ENCODE results near the gene NCAPD3. TPM values are rescaled to one million over a fixed set of nuclear protein-coding genes. Genes with fewer than 3 reads are reported as not detected.

Gene NCAPD3
- total and polyA plus RNA-seq, 2 of the 13 experiments (the other 11 are each of a cell fraction or from before 2014, with no cell fraction given): 20.7 to 25.6 TPM

GRCh38 chr11:134253188-134253993 lies 29.6 kb upstream of the NCAPD3 start, which contains the start of the genes ACAD8 and THYN1 (continued):
- TF ChIP-seq ZNF576 (CRISPR knock-in tag; IDR thresholded peaks at IDR 0.05) (no peak), SP2 (CRISPR knock-in tag; IDR thresholded peaks at IDR 0.05) (peak; percentile 29; the same call in 1 of the 2 replicates), CCAR2 (optimal IDR thresholded peaks at IDR 0.05; ENCODE audit: low read depth, low read length) (no peak), RFX5 (IDR thresholded peaks at IDR 0.05; ENCODE audit: low read depth, low read length) (0 out of 2 replicates have a peak, but pooled peaks have one; percentile 23), NRL (CRISPR knock-in tag; IDR thresholded peaks at IDR 0.05; ENCODE audit: borderline replicate concordance) (peak; percentile 71; the same call in 1 of the 2 replicates), ZNF143 (CRISPR knock-in tag; IDR thresholded peaks at IDR 0.05) (peak; percentile 99), TOE1 (CRISPR knock-in tag; IDR thresholded peaks at IDR 0.05) (peak; percentile 47; the same call in 1 of the 2 replicates), ZXDC (CRISPR knock-in tag; IDR thresholded peaks at IDR 0.05) (no peak), ZNF770 (CRISPR knock-in tag; IDR thresholded peaks at IDR 0.05) (no peak; the same call in 1 of the 2 replicates), ZNF639 (CRISPR knock-in tag; conservative IDR thresholded peaks at IDR 0.05) (peak; percentile 71; the same call in 1 of the 2 replicates), ZNF841 (CRISPR knock-in tag; IDR thresholded peaks at IDR 0.05; ENCODE audit: borderline replicate concordance) (no peak), BCL3 (CRISPR knock-in tag; IDR thresholded peaks at IDR 0.05) (0 out of 2 replicates have a peak, but pooled peaks have one; percentile 49), ZNF616 (CRISPR knock-in tag; IDR thresholded peaks at IDR 0.05; ENCODE audit: low read depth) (no peak), ZNF441 (CRISPR knock-in tag; IDR thresholded peaks at IDR 0.05; ENCODE audit: borderline replicate concordance) (no peak), ZNF777 (CRISPR knock-in tag; IDR thresholded peaks at IDR 0.05) (0 out of 2 replicates have a peak, but pooled peaks have one; percentile 37), ZSCAN31 (CRISPR knock-in tag; IDR thresholded peaks at IDR 0.05; ENCODE audit: low read depth) (peak; percentile 56; the same call in 1 of the 2 replicates), ZNF362 (CRISPR knock-in tag; IDR thresholded peaks at IDR 0.05; ENCODE audit: borderline replicate concordance) (no peak), CERS6 (CRISPR knock-in tag; IDR thresholded peaks at IDR 0.05) (no peak)
